H9 (cell line): Measurements from ENCODE around the gene KIF23. TPM values are rescaled to one million over a fixed set of nuclear protein-coding genes. Genes with fewer than 3 reads are reported as not detected.

ENCODE experiments used
- DNase-seq: peaks from one replicate; pipeline ENCODE4 v3.0.0-alpha.2; 2017
- H2AFZ ChIP-seq: one replicate; pipeline ENCODE4 v1.6.1; 2013; ENCODE audit warnings: mild to moderate bottlenecking, low read length, control low read depth, moderate library complexity
- H2AK5ac ChIP-seq: 2 replicates; pipeline ENCODE4 v1.6.1; 2013; ENCODE audit warnings: low read length, control low read depth, mixed read lengths; ENCODE audit not compliant: insufficient read length
- H2BK120ac ChIP-seq: one replicate; pipeline ENCODE4 v1.6.1; 2013; ENCODE audit warnings: low read depth, mild to moderate bottlenecking, low read length, control low read depth, inconsistent platforms; ENCODE audit not compliant: poor library complexity, severe bottlenecking
- H2BK12ac ChIP-seq: 2 replicates; pipeline ENCODE4 v1.6.1; 2013; ENCODE audit warnings: low read length, control low read depth, mixed read lengths, low read depth; ENCODE audit not compliant: insufficient read length
- H2BK15ac ChIP-seq: 2 replicates; pipeline ENCODE4 v1.6.1; 2013; ENCODE audit warnings: low read depth, low read length, control low read depth
- H2BK20ac ChIP-seq: one replicate; pipeline ENCODE4 v1.6.1; 2013; ENCODE audit warnings: low read depth, mild to moderate bottlenecking, low read length, control low read depth, inconsistent platforms; ENCODE audit not compliant: poor library complexity, severe bottlenecking
- H2BK5ac ChIP-seq: 2 replicates; pipeline ENCODE4 v1.6.1; 2013; ENCODE audit warnings: low read length, control low read depth, mixed read lengths; ENCODE audit not compliant: insufficient read length
- H3K14ac ChIP-seq: 2 replicates; pipeline ENCODE4 v1.6.1; 2013; ENCODE audit warnings: low read length, control low read depth; ENCODE audit not compliant: insufficient read depth
- H3K18ac ChIP-seq: 2 replicates; pipeline ENCODE4 v1.6.1; 2013; ENCODE audit warnings: low read depth, mild to moderate bottlenecking, mixed read lengths, low read length, control low read depth; ENCODE audit not compliant: insufficient read length
- H3K23ac ChIP-seq: 2 replicates; pipeline ENCODE4 v1.6.1; 2013; ENCODE audit warnings: low read length, control low read depth, mixed read lengths, low read depth; ENCODE audit not compliant: insufficient read length
- H3K23me2 ChIP-seq: 2 replicates; pipeline ENCODE4 v1.6.1; 2013; ENCODE audit warnings: low read depth, mild to moderate bottlenecking, mixed read lengths, low read length, control low read depth; ENCODE audit not compliant: insufficient read length, poor library complexity, severe bottlenecking
- H3K27ac ChIP-seq: 2 replicates; pipeline ENCODE4 v1.5.1; 2013; ENCODE audit warnings: low read length, control low read depth, mixed read lengths, low read depth; ENCODE audit not compliant: insufficient read length
- H3K27me3 ChIP-seq: 2 replicates; pipeline ENCODE4 v1.6.1; 2013; ENCODE audit warnings: low read length, control low read depth, inconsistent platforms; ENCODE audit not compliant: insufficient read depth
- H3K4ac ChIP-seq: 2 replicates; pipeline ENCODE4 v1.6.1; 2013; ENCODE audit warnings: low read depth, mild to moderate bottlenecking, control low read depth, inconsistent platforms, low read length, moderate library complexity
- H3K4me1 ChIP-seq: 2 replicates; pipeline ENCODE4 v1.6.1; 2013; ENCODE audit warnings: low read length, control low read depth, inconsistent platforms; ENCODE audit not compliant: insufficient read depth
- H3K4me2 ChIP-seq: 2 replicates; pipeline ENCODE4 v1.6.1; 2013; ENCODE audit warnings: low read length, control low read depth, mixed read lengths; ENCODE audit not compliant: insufficient read length, insufficient read depth
- H3K56ac ChIP-seq: 2 replicates; pipeline ENCODE4 v1.6.1; 2013; ENCODE audit warnings: low read depth, mild to moderate bottlenecking, mixed read lengths, low read length, control low read depth; ENCODE audit not compliant: insufficient read length
- H3K79me1 ChIP-seq: 2 replicates; pipeline ENCODE4 v1.6.1; 2013; ENCODE audit warnings: low read depth, mild to moderate bottlenecking, moderate library complexity, low read length, control low read depth, inconsistent platforms; ENCODE audit not compliant: insufficient read depth, poor library complexity, severe bottlenecking
- H3K79me2 ChIP-seq: 2 replicates; pipeline ENCODE4 v1.6.1; 2013; ENCODE audit warnings: low read length, control low read depth, inconsistent platforms; ENCODE audit not compliant: insufficient read depth
- H3K9ac ChIP-seq: 2 replicates; pipeline ENCODE4 v1.6.1; 2013; ENCODE audit warnings: low read length, control low read depth, mixed read lengths; ENCODE audit not compliant: insufficient read length; ENCODE audit errors: extremely low read depth
- H3K9me3 ChIP-seq: one replicate; pipeline ENCODE4 v1.6.1; 2013; ENCODE audit warnings: low read depth, low read length, inconsistent platforms; ENCODE audit not compliant: control insufficient read depth
- H3T11ph ChIP-seq: one replicate; pipeline ENCODE4 v1.6.1; 2013; ENCODE audit warnings: mild to moderate bottlenecking, low read length, control low read depth, inconsistent platforms
- H4K20me1 ChIP-seq: one replicate; pipeline ENCODE4 v1.6.1; 2013; ENCODE audit not compliant: control insufficient read depth, insufficient read length, insufficient read depth
- H4K5ac ChIP-seq: 2 replicates; pipeline ENCODE4 v1.6.1; 2013; ENCODE audit warnings: low read depth, mild to moderate bottlenecking, mixed read lengths, low read length, control low read depth; ENCODE audit not compliant: insufficient read length
- H4K8ac ChIP-seq: replicated peaks from 2 replicates; pipeline ENCODE4 v1.6.1; 2013; ENCODE audit warnings: low read length, control low read depth, mixed read lengths, low read depth; ENCODE audit not compliant: insufficient read length
- H4K91ac ChIP-seq: 2 replicates; pipeline ENCODE4 v1.6.1; 2013; ENCODE audit warnings: low read depth, mild to moderate bottlenecking, moderate library complexity, mixed read lengths, low read length, control low read depth; ENCODE audit not compliant: insufficient read length
- H3K27ac Mint-ChIP-seq, 3 experiments: 2 replicates in 2 of 3; 3 replicates in 1 of 3; pipeline ENCODE4 v1.8.0; 2020 to 2021; ENCODE audit warnings: mixed read lengths in 3 of 3, mild to moderate bottlenecking in 1 of 3, moderate library complexity in 1 of 3
- H3K27me3 Mint-ChIP-seq: 2 replicates; pipeline ENCODE4 v1.8.0; 2021; ENCODE audit warnings: low read depth, mild to moderate bottlenecking, moderate library complexity, mixed read lengths
- H3K36me3 Mint-ChIP-seq, 3 experiments: 2 replicates in 2 of 3; 3 replicates in 1 of 3; pipeline ENCODE4 v1.8.0; 2020 to 2021; ENCODE audit warnings: low read depth in 3 of 3, mixed read lengths in 3 of 3; ENCODE audit not compliant: insufficient read depth in 1 of 3
- H3K4me1 Mint-ChIP-seq, 2 experiments: 2 replicates each; pipeline ENCODE4 v1.8.0; 2020; ENCODE audit warnings: mixed read lengths in 2 of 2
- H3K4me3 Mint-ChIP-seq, 2 experiments: 2 replicates in 1 of 2; 3 replicates in 1 of 2; pipeline ENCODE4 v1.8.0; 2020 to 2021; ENCODE audit warnings: mild to moderate bottlenecking in 2 of 2, mixed read lengths in 2 of 2, moderate library complexity in 1 of 2
- H3K9me3 Mint-ChIP-seq, 2 experiments: 2 replicates in 1 of 2; 3 replicates in 1 of 2; pipeline ENCODE4 v1.8.0; 2020; ENCODE audit warnings: mild to moderate bottlenecking in 2 of 2, mixed read lengths in 2 of 2, moderate library complexity in 1 of 2
- CTCF ChIP-seq: fragments of 200-600 bp; sonication (generic); conservative IDR thresholded peaks from 3 replicates; pipeline ENCODE4 v1.8.0; 2021; ENCODE audit warnings: antibody characterized with exemption, mild to moderate bottlenecking
- WGBS: extraction: QIAGEN DNeasy Blood & Tissue Kit; methylation state at CpG from one replicate; pipeline ENCODE4 v1.1.7; 2013; ENCODE audit warnings: missing lambda C conversion rate, low lambda C conversion rate, mixed read lengths; ENCODE audit not compliant: insufficient read length; ENCODE audit errors: extremely low coverage; 5-methylcytosine and 5-hydroxymethylcytosine counted together
- total RNA-seq: library from RNA; stranded (reverse); gene quantifications from 2 replicates; pipeline ENCODE4 v1.2.1, GENCODE V29; 2021

The KIF23 gene
- total RNA-seq, 1 experiment from 2014 or later: 55.4 TPM

GRCh38 chr15:69386284-69386683 is 27.9 kb upstream of the KIF23 start:
- H4K91ac ChIP-seq: no peak overlapping the region
- WGBS: 100% methylated on average over 1 of the region's 7 CpGs
- no peak overlapping the region for H3K4me3 Mint-ChIP-seq

More at GRCh38 chr15:69386284-69386683, 27.9 kb upstream of the KIF23 start:
- Histone ChIP-seq H3K4ac (no peak overlapping the region), H4K8ac (no peak overlapping the region), H3K79me1 (no peaks in the 10 kb centered on the region), H2AK5ac (no peak overlapping the region), H2BK5ac (no peak overlapping the region), H3K79me2 (no peaks in the 10 kb centered on the region), H2AFZ (no peak overlapping the region), H2BK15ac (no peak overlapping the region), H4K5ac (no peak overlapping the region), H2BK20ac (no peak overlapping the region), H3K9me3 (no peaks in the 10 kb centered on the region), H3K9ac (no peak overlapping the region), H3K23ac (no peak overlapping the region), H4K20me1 (no peaks in the 10 kb centered on the region), H3K27me3 (no peaks in the 10 kb centered on the region), H3K27ac (no peak overlapping the region), H3T11ph (no peak overlapping the region), H3K14ac (no peak overlapping the region), H3K56ac (no peak overlapping the region), H3K4me1 (no peaks in the 10 kb centered on the region), H2BK120ac (no peak overlapping the region), H3K4me2 (no peak overlapping the region), H3K18ac (no peak overlapping the region), H3K23me2 (no peaks in the 10 kb centered on the region), H2BK12ac (no peak overlapping the region)
- Mint-ChIP-seq H3K9me3 (no peaks in the 10 kb centered on the region), H3K36me3 (no peaks in the 10 kb centered on the region), H3K27ac (no peak overlapping the region), H3K4me1 (peaks cover 8 to 14% of the 10 kb centered on the region in 2 experiments), H3K27me3 (peaks cover 2% of the 10 kb centered on the region; the same call in 1 of the 2 replicates)
- DNase-seq: no peak
- no peak for TF ChIP-seq CTCF
